HCT116 (cell line): ENCODE data around the gene CPA5. TPM values are rescaled to one million over a fixed set of nuclear protein-coding genes. Genes with fewer than 3 reads are reported as not detected.

ENCODE experiments used
- ATAC-seq: fragments of 200-7000 bp; cut with Tn5 transposase; 2 replicates; pipeline ENCODE4 v1.9.1; 2020; ENCODE audit warnings: mild to moderate bottlenecking, moderate library complexity
- BruUV-seq: library from RNA; stranded (reverse); fragments of 400-500 nt; replicated peaks from 2 replicates; lab custom pipeline; 2021; lab: Mats Ljungman, UMichigan
- CTCF ChIA-PET: fragments of 300-600 bp; sonication (Branson Sonifier 250); formaldehyde crosslinking; loops from one replicate; lab custom pipeline; 2021; ENCODE audit warnings: antibody characterized with exemption; lab: Charles Lee
- POLR2A ChIA-PET: fragments of 300-600, 350-600 bp; sonication (Branson Sonifier 250); formaldehyde crosslinking; loops from one replicate; lab custom pipeline; 2021; ENCODE audit warnings: antibody characterized with exemption; lab: Charles Lee
- RAD21 ChIA-PET, 2 experiments: fragments of 300-600 bp; sonication (Branson Sonifier 250); formaldehyde crosslinking; loops; one replicate each; lab custom pipeline; 2023; ENCODE audit warnings: low total read pairs in 2 of 2; ENCODE audit not compliant: uncharacterized antibody in 2 of 2, unreplicated experiment in 2 of 2, low non-redundant PET in 1 of 2; lab: Charles Lee
- DNase-seq: peaks from one replicate; pipeline ENCODE4 v3.0.0-alpha.2; 2010; ENCODE audit warnings: low read depth, low spot score
- H2AFZ ChIP-seq: fragments of 200-600 bp; shearing (Covaris generic), sonication (generic); 2 replicates; pipeline ENCODE4 v1.6.1; 2017; ENCODE audit warnings: low read depth, mixed run types, mixed read lengths, antibody characterized with exemption, low read length; ENCODE audit not compliant: poor library complexity, severe bottlenecking
- H3K27ac ChIP-seq: 2 replicates; pipeline ENCODE4 v1.5.1; 2012; ENCODE audit warnings: low read depth, low read length
- H3K27me3 ChIP-seq: fragments of 200-600 bp; sonication (generic); 2 replicates; pipeline ENCODE4 v1.6.1; 2016; ENCODE audit warnings: mixed run types, low read length, mixed read lengths; ENCODE audit not compliant: insufficient read depth
- H3K36me3 ChIP-seq, 2 experiments: fragments of 200-500 bp in 1 of 2; fragments of 200-600 bp in 1 of 2; sonication (Bioruptor generic) in 1 of 2; sonication (generic) in 1 of 2; 2 replicates each; pipeline versions ENCODE4 v1.5.1 to v1.6.1; 2014 to 2016; ENCODE audit warnings: low read length in 2 of 2, inconsistent platforms in 1 of 2, mixed read lengths in 1 of 2, mixed run types in 1 of 2; ENCODE audit not compliant: insufficient read depth in 2 of 2, control insufficient read depth in 1 of 2
- H3K4me1 ChIP-seq, 2 experiments: fragments of 200-600 bp in 1 of 2; sonication (generic) in 1 of 2; 2 replicates each; pipeline versions ENCODE4 v1.5.1 to v1.6.1; 2012 to 2017; ENCODE audit warnings: low read length in 2 of 2, inconsistent platforms in 1 of 2, mild to moderate bottlenecking in 1 of 2, mixed read lengths in 1 of 2, mixed run types in 1 of 2, moderate library complexity in 1 of 2; ENCODE audit not compliant: insufficient read depth in 2 of 2, control insufficient read depth in 1 of 2
- H3K4me2 ChIP-seq: fragments of 200-600 bp; sonication (generic); 2 replicates; pipeline ENCODE4 v1.6.1; 2017; ENCODE audit warnings: mixed run types, low read length, mixed read lengths
- H3K4me3 ChIP-seq, 2 experiments: fragments of 200-600 bp in 1 of 2; sonication (generic) in 1 of 2; replicated peaks in 1 of 2; 2 replicates each; pipeline ENCODE4 v1.5.1; 2011 to 2016; ENCODE audit warnings: low read length in 2 of 2, control low read depth in 1 of 2, low read depth in 1 of 2, mild to moderate bottlenecking in 1 of 2, mixed read lengths in 1 of 2, mixed run types in 1 of 2
- H3K79me2 ChIP-seq: fragments of 200-600 bp; sonication (generic); 2 replicates; pipeline ENCODE4 v1.6.1; 2017; ENCODE audit warnings: mild to moderate bottlenecking, mixed run types, low read length, moderate library complexity, mixed read lengths; ENCODE audit not compliant: insufficient read depth
- H3K9ac ChIP-seq: fragments of 200-600 bp; sonication (generic); 2 replicates; pipeline ENCODE4 v1.6.1; 2016; ENCODE audit warnings: low read length, mixed read lengths
- H3K9me2 ChIP-seq: fragments of 200-600 bp; sonication (generic), shearing (Covaris generic); 2 replicates; pipeline ENCODE4 v1.6.1; 2017; ENCODE audit warnings: mixed run types, mild to moderate bottlenecking, moderate library complexity; ENCODE audit not compliant: insufficient read depth
- H3K9me3 ChIP-seq, 2 experiments: fragments of 200-500 bp in 1 of 2; fragments of 200-600 bp in 1 of 2; sonication (Bioruptor generic) in 1 of 2; sonication (generic) in 1 of 2; 2 replicates each; pipeline ENCODE4 v1.6.1; 2014 to 2017; ENCODE audit warnings: low read length in 2 of 2, mixed read lengths in 2 of 2, inconsistent platforms in 1 of 2, low read depth in 1 of 2, mild to moderate bottlenecking in 1 of 2, mixed run types in 1 of 2, moderate library complexity in 1 of 2; ENCODE audit not compliant: control insufficient read depth in 1 of 2, insufficient read depth in 1 of 2
- H4K20me1 ChIP-seq: fragments of 200-600 bp; sonication (generic), shearing (Covaris generic); 2 replicates; pipeline ENCODE4 v1.6.1; 2017; ENCODE audit warnings: mixed run types, mild to moderate bottlenecking, moderate library complexity; ENCODE audit not compliant: insufficient read depth
- EGR1 ChIP-seq: IDR thresholded peaks from 2 replicates; pipeline ENCODE4 v1.6.1; 2012; ENCODE audit warnings: low read depth
- ELF1 ChIP-seq: IDR thresholded peaks from 2 replicates; pipeline ENCODE4 v1.6.1; 2012; ENCODE audit warnings: low read depth, borderline replicate concordance
- RAD21 ChIP-seq: IDR thresholded peaks from 2 replicates; pipeline ENCODE4 v1.6.1; 2012; ENCODE audit warnings: low read depth, mild to moderate bottlenecking
- TCF7L2 ChIP-seq: IDR thresholded peaks from 2 replicates; pipeline ENCODE4 v1.7.0; 2011; ENCODE audit warnings: borderline replicate concordance, inconsistent platforms; ENCODE audit not compliant: insufficient read depth, insufficient read length; ENCODE audit errors: extremely low read depth
- ZFX ChIP-seq: fragments of 450-650 bp; IDR thresholded peaks from 2 replicates; pipeline ENCODE4 v1.6.1; 2017
- intact Hi-C: fragments of 100-400 bp; cut with micrococcal nuclease; formaldehyde crosslinking; loops from 2 replicates; pipeline ENCODE4 v1.10.0; 2022
- total RNA-seq: library from RNA; stranded (reverse); gene quantifications from one replicate; pipeline ENCODE4 v1.2.1, GENCODE V29; 2021; ENCODE audit not compliant: unreplicated experiment
- TF ChIP-seq, protein P1 (sequence below): IDR thresholded peaks from 2 replicates; pipeline ENCODE4 v1.6.1; 2012; ENCODE audit warnings: low read depth

Gene CPA5
- total RNA-seq, 1 experiment from 2014 or later, result not detected

DNA sequence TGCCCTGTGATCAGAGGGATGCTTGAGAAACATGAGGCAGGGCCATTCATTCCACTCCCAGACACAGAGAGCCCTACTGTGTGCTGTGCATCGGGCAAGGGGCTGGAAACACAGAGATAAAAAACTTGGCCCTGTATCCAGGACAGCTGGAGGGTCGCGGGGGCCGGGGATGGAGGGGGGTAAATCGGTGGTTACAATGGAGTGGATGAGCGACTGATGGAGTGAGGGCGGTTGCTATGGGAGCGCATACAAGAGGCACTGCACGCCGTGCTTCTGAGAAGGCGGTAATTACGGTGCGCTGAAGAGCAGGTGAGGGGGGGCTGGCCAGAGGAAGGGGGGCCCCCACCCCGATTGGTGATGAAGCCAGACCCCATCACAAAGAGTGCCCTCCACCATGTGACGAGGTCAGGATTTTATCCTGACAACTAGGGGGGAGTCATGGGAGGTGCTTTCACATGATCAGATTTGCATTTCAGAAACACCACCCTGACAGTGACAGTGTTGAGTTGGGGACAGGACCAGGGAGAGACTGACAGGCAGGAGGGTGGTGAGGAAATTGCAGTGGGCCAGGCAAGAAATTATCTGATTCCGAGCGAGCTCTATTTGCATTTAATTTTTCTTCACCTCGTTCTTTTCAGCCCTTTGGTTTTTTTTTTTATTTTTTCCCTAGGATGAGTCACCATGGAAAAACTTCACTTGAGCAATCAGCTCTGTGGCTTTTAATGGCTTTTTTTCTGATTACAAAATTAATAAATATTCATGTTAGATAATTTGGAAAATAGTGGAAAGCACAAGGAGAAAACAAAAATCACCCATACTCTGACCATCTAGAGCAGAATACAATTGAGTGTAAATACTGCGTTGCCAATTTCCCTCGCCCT is 7.8 kb downstream of the CPA5 start (continued):
- TF ChIP-seq EGR1 (no peak), ZFX (no peak), ELF1 (no peak), TCF7L2 (no peak)

- TF ChIP-seq RAD21, result 0 out of 2 replicates have a peak, but pooled peaks have one; percentile 22
- TF ChIP-seq, protein P1, sequence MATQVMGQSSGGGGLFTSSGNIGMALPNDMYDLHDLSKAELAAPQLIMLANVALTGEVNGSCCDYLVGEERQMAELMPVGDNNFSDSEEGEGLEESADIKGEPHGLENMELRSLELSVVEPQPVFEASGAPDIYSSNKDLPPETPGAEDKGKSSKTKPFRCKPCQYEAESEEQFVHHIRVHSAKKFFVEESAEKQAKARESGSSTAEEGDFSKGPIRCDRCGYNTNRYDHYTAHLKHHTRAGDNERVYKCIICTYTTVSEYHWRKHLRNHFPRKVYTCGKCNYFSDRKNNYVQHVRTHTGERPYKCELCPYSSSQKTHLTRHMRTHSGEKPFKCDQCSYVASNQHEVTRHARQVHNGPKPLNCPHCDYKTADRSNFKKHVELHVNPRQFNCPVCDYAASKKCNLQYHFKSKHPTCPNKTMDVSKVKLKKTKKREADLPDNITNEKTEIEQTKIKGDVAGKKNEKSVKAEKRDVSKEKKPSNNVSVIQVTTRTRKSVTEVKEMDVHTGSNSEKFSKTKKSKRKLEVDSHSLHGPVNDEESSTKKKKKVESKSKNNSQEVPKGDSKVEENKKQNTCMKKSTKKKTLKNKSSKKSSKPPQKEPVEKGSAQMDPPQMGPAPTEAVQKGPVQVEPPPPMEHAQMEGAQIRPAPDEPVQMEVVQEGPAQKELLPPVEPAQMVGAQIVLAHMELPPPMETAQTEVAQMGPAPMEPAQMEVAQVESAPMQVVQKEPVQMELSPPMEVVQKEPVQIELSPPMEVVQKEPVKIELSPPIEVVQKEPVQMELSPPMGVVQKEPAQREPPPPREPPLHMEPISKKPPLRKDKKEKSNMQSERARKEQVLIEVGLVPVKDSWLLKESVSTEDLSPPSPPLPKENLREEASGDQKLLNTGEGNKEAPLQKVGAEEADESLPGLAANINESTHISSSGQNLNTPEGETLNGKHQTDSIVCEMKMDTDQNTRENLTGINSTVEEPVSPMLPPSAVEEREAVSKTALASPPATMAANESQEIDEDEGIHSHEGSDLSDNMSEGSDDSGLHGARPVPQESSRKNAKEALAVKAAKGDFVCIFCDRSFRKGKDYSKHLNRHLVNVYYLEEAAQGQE, result no peak
- TF ChIP-seq ZFX, result no peak
- no peak overlapping the region for H3K4me2 ChIP-seq
- RAD21 ChIA-PET, result no interaction called here
- H3K4me3 ChIP-seq, result no peak overlapping the region
- BruUV-seq, result no TSS peak
- no peak overlapping the region for H2AFZ ChIP-seq
- H3K9me2 ChIP-seq, result no peaks in the 10 kb centered on the region
- DNase-seq (no peak), ATAC-seq (no peak)
- no peaks in the 10 kb centered on the region for H3K79me2 ChIP-seq
- H3K36me3 ChIP-seq, result no peaks in the 10 kb centered on the region
- intact Hi-C loops, result no loop called here
- no peaks in the 10 kb centered on the region for H4K20me1 ChIP-seq
- no peak overlapping the region for H3K9ac ChIP-seq
- CTCF ChIA-PET, result no interaction called here
- POLR2A ChIA-PET, result no interaction called here
- no peaks in the 10 kb centered on the region for H3K9me3 ChIP-seq
- H3K27ac ChIP-seq, result no peak overlapping the region
- no peaks in the 10 kb centered on the region for H3K27me3 ChIP-seq
- H3K4me1 ChIP-seq, result peaks cover 31 to 44% of the 10 kb centered on the region in 2 experiments
Observed at GRCh38 chr7:130353196-130353595, 8.6 kb downstream of the CPA5 start.
